GM13976 (cell line): Measurements from ENCODE around the gene TBC1D32.

Experiments
- DNase-seq: peaks from one replicate; pipeline ENCODE4 v3.0.0; 2012; ENCODE audit warnings: low spot score
- CTCF ChIP-seq: IDR thresholded peaks from 2 replicates; pipeline ENCODE4 v1.5.1; 2012; ENCODE audit warnings: borderline replicate concordance, mild to moderate bottlenecking; ENCODE audit not compliant: insufficient read depth; ENCODE audit errors: extremely low read depth, missing control alignments, control extremely low read depth
- in situ Hi-C: fragments of 300-500 bp; cut with MboI; formaldehyde crosslinking; loops from one replicate; pipeline ENCODE4 v1.12.0; 2022; ENCODE audit warnings: low sequenced_read_pairs, mixed read lengths, inconsistent platforms; ENCODE audit not compliant: unreplicated experiment

Gene TBC1D32

GRCh38 chr6:121124600-121124999, 209.7 kb downstream of the TBC1D32 start:
- no peak for TF ChIP-seq CTCF
- DNase-seq, result no peak

GRCh38 chr6:121112356-121112755, 221.9 kb downstream of the TBC1D32 start:
- TF ChIP-seq CTCF, result no peak
- no peak for DNase-seq
- in situ Hi-C loops, result no loop called here

More at GRCh38 chr6:121124600-121124999, 209.7 kb downstream of the TBC1D32 start:
- in situ Hi-C loops, result no loop called here

GRCh38 chr6:121110733-121111132, 223.5 kb downstream of the TBC1D32 start:
- no peak for DNase-seq
- in situ Hi-C loops, result no loop called here
- TF ChIP-seq CTCF, result no peak

- in situ Hi-C loops, result no loop called here
- no peak for TF ChIP-seq CTCF
- DNase-seq, result no peak
These were observed 227.3 kb downstream of the TBC1D32 start for GRCh38 chr6:121106962-121107361.

GRCh38 chr6:121105461-121105860, 228.8 kb downstream of the TBC1D32 start:
- in situ Hi-C loops, result no loop called here
- DNase-seq, result no peak
- no peak for TF ChIP-seq CTCF

GRCh38 chr6:121093928-121094327, 240.4 kb downstream of the TBC1D32 start:
- in situ Hi-C loops, result no loop called here
- DNase-seq, result no peak

More at GRCh38 chr6:121093928-121094327, 240.4 kb downstream of the TBC1D32 start:
- TF ChIP-seq CTCF, result no peak
